ENCODE results near the gene MYMX.
A peak's percentile ranks its signal among the peaks of the same experiment; 100 is the strongest.

The MYMX gene

DNA sequence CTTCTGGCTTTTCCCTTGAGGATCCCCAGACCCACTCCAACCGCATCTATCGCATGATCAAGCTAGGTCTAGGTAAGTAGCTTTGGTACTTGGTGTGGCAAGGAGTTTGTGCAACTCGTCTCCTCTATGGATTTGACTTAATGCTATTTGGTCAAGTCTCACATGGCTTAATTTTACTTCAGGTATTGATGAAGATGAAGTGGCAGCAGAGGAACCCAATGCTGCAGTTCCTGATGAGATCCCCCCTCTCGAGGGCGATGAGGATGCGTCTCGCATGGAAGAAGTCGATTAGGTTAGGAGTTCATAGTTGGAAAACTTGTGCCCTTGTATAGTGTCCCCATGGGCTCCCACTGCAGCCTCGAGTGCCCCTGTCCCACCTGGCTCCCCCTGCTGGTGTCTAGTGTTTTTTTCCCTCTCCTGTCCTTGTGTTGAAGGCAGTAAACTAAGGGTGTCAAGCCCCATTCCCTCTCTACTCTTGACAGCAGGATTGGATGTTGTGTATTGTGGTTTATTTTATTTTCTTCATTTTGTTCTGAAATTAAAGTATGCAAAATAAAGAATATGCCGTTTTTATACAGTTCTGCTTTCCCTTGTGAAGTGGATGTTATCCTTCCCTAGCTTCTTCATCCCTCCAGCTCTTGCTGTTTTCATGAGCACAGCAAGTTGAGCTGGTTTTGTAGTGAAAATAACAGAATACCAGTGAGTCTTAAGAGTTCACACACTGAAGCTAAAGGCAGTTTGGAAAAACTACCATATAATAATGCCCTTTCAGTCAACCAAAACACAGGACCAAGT lies 36.8 kb downstream of the MYMX start:
- no peak for DNase-seq

DNA sequence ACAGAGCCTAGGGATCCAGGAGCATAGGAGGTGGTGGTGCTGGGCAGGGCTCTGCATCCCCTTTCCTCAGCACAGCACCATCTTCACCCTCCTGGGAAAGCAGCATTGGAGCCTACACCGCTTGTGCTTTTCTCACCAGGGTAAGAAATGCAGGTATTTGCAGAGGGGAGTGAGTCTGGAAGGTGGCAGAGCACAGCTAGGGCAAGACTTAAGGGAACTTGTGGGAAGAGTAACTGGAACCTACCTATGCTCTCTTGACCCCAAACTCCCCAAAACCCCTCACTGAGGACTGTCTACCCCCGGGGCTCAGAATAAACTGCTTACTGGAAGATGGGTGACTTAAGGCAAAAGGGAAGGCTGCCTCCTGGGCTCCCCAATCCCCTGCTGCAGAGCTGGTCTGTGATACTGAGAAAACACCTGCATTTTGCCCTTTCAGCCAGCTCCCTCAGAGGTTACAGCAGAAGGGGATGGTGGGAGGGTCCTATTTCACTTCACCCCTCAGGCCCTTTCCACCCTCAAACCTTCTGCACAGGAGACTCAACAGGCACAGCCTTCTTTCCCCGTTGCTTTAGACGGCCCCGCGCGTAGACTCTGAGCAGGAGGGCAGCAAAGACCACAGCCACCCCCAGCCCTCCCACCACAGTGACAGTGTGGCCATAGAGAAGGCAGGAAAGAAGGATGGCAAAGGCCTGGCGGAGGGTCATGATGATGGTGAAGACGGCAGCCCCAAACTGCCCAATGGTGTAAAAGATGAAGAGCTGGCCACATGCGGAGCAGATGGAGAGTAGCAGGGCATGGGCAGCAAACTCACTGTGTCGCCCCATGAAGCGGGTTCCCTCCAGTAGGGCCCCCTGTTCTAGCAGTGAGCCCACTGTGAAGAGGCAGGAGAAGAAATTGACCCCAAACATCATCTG lies 37.7 kb downstream of the MYMX start:
- no peak for DNase-seq

DNA sequence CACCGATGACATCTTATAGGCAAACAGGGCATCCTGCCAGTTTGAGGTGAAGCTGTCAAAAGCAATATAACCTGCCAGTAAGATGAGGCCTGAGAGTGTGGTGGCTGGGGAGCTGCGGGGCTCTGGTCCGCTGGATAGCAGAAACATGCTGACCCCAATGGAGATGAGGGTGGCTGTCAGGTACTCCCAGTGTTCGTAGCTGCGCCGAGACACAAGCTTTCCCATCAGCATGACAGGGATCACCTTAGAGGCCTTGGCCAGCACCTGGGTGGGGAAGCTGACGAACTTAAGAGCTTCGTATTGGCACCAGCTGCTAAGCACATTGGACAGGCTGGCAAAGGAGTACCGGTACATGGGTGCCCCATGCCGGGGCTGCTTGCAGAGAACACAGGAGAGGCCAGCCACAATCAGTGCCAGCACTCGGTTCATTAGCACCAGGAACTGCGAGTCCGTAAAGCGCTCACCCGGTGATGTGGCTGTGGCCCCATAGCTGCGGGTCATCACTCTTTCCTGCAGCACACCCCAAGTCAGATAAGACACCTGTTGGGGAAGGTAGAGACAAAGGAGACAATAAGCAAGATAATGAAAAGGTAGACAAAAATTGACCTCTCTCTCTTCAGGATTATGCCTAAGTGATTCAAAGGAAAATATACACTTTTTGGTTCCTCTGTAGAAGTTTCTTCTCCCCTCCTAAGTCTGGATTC lies 38.5 kb downstream of the MYMX start:
- no peak for DNase-seq

DNA sequence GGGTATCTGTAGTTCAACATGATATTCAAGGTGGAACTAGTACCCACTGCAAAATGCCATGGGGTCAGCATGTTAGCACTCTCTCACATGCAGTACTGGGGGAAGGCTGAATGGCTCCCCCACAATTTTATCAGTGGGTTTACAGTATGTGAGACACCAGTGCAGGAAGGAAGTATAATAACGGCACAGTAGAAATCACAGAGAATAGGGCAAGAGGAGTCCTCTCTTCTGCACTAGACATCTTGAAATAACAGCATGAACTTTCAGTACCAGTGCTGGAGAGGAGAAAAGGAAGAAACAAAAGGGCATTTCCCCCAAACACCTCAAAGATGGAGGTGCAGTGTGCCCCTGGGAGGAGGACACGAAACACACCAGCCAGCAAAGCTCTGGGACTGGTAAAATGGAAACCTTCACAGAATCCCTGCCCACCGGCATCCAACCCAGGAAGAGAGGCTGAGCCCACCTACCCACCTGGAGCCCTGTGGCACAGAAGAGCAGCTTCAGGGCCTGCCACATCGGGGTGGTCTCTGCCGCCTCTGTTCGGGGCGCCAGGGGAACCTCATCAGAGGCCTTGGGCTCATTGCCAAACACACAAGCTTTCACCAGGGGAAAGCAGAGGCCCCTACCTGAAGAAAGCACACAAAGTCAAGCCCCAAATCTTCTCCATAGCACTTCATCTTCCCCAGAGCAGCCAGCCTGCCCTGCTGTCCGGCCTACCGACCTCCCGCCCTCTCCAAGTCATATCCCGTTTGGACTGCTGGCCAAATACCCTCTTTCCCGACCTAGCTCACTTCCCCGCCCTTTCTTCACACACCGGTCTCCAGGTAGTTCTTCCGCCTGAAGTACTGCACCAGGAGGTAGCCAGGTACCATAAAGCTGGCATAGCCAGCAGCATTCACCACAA lies 39.4 kb downstream of the MYMX start:
- no peak for DNase-seq

DNA sequence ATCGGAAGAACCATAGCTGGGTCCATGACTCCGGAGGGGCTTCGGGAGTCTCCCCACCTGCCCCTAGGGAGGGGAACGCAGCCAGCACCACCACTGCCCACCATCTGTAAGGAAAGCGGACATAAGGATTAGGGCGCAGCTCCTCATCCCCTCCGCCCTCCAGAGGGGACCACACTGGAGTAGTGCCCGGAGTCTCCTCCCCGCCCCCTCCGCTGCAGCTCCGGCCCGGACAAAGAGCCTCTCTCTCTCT lies 40.0 kb downstream of the MYMX start:
- DNase-seq, result no peak

DNA sequence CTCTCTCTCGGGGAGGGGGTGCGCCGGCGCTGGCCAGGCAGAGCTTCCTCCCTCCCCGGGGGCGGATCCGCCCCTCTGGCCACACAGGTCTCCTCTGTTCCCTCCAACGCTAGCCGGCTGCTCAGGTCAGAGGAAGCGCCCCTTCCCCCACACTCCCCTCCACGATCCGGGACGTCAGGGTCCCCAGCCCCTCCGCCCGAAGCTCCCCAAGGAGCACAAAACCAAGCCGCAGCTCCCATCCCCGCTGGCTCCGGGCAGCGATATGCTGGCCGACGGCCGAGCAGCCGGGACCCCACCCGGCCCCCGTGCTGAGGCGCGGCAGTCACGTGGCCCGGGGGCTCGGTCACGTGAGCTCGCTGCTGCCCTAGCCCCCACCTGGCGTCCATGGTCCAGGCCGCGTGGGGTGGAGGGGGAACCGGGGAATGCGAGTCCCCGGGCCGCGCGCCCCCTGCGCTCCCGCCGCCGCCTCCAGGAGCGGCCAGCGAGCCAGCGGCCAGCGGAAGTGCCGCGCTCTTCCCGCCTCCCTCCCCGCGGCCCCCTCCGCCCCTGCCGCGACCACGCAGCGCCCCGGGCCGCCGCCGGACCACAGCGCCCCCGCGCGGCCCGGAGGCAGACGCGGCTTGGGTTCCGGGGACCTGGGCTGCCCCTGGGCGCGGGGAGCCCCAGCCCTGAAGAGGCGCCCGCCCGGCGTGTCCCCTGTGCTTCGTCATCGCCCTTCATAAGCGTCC lies 40.5 kb downstream of the MYMX start, which contains the start of gene SLC35B2:
Gene SLC35B2, minus strand, starts transcription at position 504 of the 728 bp plus-strand sequence. Its CDS starts 118 bp downstream, at position 386.
- no peak for DNase-seq

DNA sequence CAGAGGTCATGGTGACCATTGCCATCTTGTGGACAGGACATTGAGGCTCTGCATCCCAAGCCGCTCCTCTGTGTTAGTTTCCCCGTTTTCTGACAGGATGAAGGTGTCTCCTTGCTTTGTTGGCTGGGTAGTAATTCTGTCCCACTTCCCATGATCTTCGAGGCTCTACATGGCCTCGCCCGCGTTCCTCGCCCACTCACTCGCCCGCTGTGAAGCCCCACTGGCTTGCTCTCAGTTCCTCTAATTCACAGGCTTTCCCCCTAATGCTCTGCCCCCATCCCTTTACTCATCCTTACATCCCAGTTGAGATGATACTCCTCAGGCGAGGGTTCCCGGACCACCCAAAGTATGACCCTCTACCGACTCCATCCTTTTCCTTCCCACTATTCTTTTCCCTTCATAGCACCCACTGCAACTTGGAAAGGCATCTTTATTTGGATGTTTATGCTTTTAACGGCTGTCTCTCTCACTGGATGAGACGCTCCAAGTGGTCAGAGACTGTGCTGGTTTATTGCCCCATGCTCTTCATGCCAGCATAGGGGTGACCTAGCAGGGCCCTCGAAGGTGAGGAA lies 41.1 kb downstream of the MYMX start:
- DNase-seq, result no peak

DNA sequence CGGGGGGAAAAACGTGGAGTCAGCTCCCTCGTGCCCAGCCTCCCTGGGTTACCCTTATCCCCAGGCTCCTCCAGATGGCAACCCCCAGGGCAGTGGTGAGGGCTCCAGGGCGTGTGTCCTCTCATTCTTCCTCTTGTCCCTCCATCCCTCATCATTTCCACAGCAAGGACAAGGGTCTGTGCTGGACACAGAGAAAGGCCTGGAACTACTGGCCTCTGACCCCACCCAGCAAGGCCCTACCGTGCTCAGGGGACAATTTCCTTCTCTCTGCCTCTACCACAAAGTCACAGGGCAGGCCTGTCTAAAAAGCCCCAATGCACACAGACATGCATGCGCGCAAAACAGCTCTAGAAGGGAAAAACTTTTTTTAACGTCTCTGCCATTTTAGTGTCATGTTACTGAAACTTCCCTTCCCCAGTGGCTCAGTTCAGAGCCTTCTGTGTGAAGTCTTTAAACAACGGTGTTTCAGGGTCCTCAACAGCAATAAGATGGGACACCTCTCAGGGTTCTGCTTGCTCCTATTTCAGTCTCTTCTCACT lies 41.7 kb downstream of the MYMX start:
- no peak for DNase-seq

DNA sequence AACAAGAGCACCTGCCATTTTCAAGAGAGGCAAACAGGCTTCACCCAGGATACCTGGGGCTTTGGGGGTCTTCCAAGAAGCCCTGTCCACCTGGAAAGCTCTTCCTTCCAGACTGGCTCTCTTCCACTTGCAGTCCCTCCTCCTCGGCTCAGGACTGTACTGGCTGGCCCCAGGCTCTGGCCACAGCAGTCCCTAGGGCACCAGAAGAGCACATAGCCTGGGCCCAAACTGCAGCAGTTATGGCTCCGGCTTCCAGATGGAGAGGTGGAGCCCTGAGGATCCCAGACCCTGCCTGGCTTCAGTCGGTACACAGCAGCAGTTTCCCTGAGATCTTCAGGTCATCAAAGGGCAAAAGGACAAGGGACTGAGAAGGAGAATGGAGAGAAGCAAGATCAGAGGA lies 42.2 kb downstream of the MYMX start:
- no peak for DNase-seq

DNA sequence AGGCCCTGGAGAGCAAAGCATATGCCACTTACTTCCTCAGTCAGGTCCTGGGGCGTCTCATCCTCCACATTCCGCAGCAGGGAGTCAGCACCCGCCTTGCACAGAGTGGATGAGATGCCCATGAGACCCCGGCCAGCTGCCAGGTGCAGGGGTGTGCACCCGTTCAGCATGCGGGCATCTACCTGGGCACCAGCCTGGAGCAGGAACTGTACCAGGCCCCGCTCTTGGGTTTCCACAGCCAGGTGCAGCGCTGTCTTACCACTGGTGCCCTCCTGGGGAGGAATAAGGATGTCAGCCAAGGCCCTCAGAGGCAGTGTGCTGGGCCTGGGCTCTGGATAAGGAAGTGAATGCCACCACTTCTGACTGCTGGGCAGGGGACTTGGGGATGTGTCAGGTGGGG lies 43.3 kb downstream of the MYMX start:
- no peak for DNase-seq

DNA sequence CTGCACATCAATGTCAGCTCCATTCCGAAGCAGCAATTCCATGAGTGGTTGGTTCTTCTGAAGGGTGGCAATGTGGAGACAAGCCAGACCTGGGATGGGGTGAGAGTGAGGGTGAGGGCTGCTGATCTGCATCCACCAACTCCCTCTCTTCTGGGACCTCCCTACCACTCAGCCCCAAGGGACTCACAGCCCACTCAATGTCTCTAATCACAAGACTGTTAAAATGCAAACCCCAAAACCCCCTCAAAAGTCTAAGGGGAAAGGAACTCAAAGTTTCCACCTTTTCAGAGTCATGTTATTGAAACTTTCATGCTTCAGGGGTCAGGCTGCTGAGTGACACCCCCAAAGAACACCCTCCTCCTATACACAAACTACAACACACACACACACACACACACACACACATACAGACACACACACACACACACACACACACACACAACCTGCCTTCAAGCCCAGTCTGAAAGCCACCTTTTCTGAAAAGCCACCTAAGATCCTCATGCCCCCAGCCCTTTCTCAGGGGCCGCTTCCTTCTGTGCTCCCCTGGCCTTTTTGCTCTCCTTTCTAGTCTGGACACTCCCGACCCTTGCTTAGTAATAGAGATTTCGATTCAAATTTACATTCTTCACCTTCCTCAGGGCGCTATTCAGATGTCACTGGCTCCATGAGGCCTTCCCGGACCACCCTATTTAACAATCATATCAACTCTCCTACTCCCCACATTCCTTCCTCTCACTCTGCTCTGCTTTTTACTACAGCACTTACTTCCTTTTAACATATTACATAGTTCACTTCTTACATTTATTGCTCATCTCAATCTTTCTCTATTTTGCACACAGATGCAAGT lies 43.9 kb downstream of the MYMX start:
- no peak for DNase-seq

DNA sequence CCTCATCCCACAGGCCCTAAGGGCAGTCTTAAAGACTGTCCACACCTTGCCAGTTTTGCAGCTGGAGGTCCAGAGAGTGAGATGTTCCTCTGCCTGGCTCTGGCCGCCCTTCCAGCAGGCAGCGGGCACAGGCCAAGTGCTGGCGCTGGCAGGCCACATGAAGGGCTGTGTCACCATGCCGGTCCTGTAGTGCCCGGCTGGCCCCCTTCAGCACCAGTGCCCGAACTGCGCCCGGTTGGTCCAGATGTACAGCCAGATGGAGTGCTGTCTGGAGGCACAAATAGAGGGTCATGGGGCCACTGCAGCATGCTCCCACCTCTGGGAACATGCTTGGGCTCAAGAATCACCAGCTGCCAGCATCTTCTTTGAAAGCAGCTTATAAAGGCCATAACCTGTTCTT lies 44.9 kb downstream of the MYMX start:
- DNase-seq, result no peak

DNA sequence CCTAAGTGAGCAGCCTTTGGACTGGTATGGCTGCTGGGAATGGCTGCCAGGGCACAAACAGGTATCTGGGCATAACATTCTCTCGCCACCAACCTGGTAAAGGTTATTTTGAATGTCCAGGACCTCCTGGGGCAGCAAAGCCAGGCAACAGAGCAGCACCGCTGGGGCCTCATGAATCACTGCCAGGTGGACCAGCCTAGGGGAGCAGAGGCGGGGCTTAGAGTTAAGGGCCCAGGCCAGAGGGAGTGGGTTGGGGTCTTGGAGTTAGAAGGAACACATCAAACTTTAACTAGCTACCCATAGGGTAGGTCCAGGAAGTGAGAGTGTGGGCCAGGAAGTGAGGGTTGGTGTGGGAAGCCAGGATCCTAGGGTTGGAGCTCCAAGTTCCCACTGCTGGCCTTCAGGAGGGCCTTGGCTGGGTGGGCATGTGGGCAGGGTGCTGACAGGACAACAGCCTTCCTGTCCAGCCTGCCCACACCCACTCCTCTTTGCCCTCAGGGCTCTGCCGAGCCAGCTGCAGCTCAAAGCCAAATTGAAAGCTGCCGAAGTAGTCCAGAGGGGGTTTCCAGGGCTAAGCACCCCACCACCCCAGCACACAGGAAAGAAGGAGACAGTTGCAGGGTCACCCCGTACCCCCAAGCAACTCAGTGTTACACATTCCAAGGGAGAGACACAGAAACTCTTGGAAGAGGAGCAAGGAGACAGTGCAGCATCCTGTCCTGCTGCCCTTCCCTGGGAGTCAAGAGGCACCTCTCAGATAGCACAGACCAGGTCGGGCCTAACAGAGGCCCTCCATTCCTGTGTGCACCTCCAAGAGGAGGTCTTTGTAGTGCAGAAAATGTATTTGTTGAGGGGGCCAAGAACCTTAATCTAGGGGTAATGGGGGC lies 46.0 kb downstream of the MYMX start:
- DNase-seq, result no peak

DNA sequence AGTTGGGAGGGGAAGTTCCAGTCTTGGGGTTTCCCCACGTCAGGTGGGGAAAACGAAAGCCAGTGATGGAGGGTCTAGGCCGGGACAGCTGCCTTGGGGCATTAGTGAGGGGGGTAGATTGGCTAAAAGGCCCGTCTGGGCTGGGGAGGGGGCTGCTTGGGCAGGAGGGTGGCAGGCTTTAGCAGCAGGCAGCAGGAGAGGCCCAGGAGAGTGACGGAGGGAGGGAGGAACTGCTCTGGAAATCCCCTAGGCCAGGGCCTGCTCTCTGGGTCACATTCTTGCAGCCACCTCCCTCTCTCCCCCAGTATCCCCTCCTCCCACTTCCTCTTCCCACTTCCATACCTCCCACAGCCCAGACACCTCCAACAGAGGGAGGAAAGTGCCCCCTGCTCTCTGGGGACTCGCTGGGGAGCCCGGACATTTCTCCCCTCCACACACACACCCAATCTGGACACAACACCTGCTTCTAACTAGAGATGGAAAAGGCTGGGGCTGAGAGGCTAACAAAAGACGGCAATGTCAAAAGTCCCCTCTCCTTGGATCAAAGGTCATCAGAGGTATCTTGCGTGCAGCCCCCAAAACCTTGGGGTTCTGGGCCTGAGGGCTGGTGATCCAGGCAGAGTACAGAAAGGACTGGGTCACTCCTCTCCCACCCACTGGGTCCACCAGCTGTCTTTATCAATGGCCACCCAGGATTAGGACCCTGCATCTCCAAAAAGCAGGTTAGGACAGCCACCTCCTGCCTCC lies 46.8 kb downstream of the MYMX start:
- DNase-seq, result no peak

DNA sequence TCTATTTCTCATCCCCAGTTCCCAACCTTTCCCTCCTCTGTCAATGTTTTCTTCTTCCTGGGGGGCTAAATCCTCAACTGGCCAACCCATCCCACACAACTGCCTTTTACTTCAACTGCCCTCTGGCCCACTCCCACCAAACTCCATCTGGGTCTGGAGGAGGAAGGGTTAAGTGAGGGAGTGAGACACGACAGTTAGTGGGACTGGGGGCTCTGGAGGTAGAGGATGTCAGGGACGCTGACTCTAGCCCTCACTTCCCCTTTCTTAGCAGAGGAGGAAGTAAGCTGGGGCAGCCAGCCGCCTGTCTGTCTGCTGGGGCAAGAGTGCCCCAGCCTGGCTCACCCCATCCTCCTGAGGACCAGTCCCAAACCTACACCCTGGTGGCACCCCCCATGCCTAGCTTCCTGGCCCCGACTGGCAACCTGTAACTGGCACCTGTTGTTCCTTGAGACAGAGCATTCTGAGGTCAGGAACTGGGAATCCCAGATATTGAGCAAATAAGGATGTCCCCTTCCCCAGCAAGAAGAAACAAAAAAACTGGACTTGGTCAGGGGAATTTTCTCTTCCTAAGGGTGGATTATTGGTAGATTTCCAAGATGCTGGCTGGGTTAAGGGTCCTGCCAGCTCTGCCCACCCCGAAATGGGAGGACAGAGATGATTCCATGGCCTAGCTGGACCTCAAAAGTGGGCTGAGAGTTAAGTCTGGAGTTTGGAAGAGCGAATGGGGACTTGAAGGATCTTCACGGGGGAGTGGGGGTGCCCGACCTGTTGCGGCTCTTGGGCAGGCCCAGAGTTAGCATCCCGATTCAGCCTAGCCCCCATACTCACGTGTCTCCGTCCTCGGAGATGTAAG lies 47.7 kb downstream of the MYMX start:
- no peak for DNase-seq

DNA sequence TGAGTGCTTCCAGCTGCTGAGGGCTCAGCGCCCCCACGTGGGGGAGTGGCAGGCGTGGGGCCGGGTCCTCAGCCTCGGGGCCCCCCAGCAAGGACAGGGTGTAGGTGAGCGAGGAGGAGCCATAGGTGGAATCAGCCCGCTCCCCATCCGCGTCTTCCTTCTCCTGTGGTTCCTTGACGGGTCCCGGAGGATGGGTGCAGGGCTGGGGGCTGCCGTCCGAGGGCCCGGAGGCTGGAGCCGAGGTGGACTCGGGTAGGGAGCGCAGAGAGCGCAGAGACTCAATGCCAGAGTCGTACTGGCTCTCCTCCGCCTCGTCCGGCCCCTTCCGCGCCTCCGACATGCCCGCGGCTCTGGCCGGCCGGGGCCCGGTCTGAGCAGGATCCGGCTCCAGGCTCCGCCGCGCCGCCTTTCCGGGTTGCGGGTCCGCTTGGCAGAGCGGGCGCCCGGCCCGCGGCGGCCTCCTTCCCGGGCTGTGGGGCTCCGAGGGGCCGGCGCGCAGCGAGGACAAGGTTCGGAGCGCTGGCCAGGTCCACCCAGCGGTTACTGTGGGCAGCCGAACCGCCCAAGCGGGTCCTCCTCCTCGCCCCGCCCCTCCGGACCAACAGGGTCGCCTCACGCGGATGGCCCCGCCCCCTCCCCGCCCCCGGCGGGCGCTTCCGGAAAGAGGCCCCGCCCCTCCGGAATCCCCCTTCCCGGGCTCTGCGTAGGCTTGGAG lies 48.4 kb downstream of the MYMX start, which contains the start of gene NFKBIE:
Gene NFKBIE, minus strand, starts transcription at position 545 of the 715 bp plus-strand sequence. Its CDS starts 205 bp downstream, at position 340.
- DNase-seq, result peak; percentile 37
